Ovary (tissue), 9 donors: Measurements from ENCODE around the gene CKB. TPM values are rescaled to one million over a fixed set of nuclear protein-coding genes. Genes with fewer than 3 reads are reported as not detected.

Experiments
- DNase-seq, 5 donors: peaks; one replicate each; pipeline ENCODE4 v3.0.0-alpha.2; 2019 to 2020
- H3K27ac ChIP-seq, 2 donors: fragments of 200-600 bp; one replicate each; pipeline versions ENCODE4 v1.5.1 to v1.8.0; 2019 to 2022
- H3K27me3 ChIP-seq: fragments of 200-600 bp; one replicate; pipeline ENCODE4 v1.8.0; 2022
- H3K36me3 ChIP-seq: fragments of 200-600 bp; sonication (generic); one replicate; pipeline ENCODE4 v1.5.1; 2019
- H3K4me1 ChIP-seq: one replicate; pipeline ENCODE4 v1.8.1; 2013; ENCODE audit warnings: mild to moderate bottlenecking, moderate library complexity; ENCODE audit not compliant: insufficient read depth
- H3K4me3 ChIP-seq: fragments of 200-600 bp; sonication (generic); one replicate; pipeline ENCODE4 v1.5.1; 2017
- H3K9me3 ChIP-seq, 2 donors: fragments of 200-600 bp in 1 of 2; sonication (generic) in 1 of 2; one replicate each; pipeline versions ENCODE4 v1.5.1 to v1.8.1; 2013 to 2019; ENCODE audit warnings: mild to moderate bottlenecking in 1 of 2, moderate library complexity in 1 of 2
- EP300 ChIP-seq: sonication (generic); formaldehyde crosslinking; IDR thresholded peaks from one replicate; pipeline ENCODE4 v1.6.1; 2017; ENCODE audit warnings: antibody characterized with exemption
- POLR2A ChIP-seq: fragments of 450-650 bp; IDR thresholded peaks from one replicate; pipeline ENCODE4 v1.6.1; 2017; ENCODE audit warnings: antibody characterized with exemption, mild to moderate bottlenecking, moderate library complexity
- WGBS, 3 donors: extraction: QIAGEN DNeasy Blood & Tissue Kit in 1 of 3; methylation state at CpG; one replicate each; pipeline versions ENCODE4 v1.1.5 to v1.1.7; 2013 to 2017; 5-methylcytosine and 5-hydroxymethylcytosine counted together
- intact Hi-C, 4 donors: fragments of 100-400 bp; cut with DNase I; formaldehyde crosslinking; loops; one replicate each; pipeline versions ENCODE4 v1.11.0 to v1.15.1; 2022 to 2023
- polyA plus RNA-seq, 2 donors: library from polyadenylated mRNA; stranded (reverse); fragments of 200-250 nt in 1 of 2; fragments of 350-450 nt in 1 of 2; fragmentation: Illumina TruSeq in 1 of 2; extraction: RNeasy Lipid Tissue Mini Kit (QIAGEN cat#74804) in 1 of 2; gene quantifications; one replicate each; pipeline ENCODE4 v1.2.3, GENCODE V29; 2013 to 2014
- total RNA-seq, 7 donors: library from RNA; depleted of rRNA in 2 of 7; stranded (reverse); fragments of >200 nt in 2 of 7; fragmentation: NEBNext Ultra II Directional in 3 of 7; extraction: Animal tissue kit (Norgen Biotek cat#: 25700) in 3 of 7; gene quantifications; one replicate each; pipeline versions ENCODE4 v1.1.0 to v1.2.4, GENCODE V29; 2016 to 2023
- TF ChIP-seq, protein P1 (sequence below), 3 donors: fragments of 450-650 bp in 2 of 3; fragments of 200-600 bp in 1 of 3; IDR thresholded peaks; one replicate each; pipeline versions ENCODE4 v1.5.1 to v1.8.0; 2016 to 2022; ENCODE audit warnings: antibody characterized with exemption in 3 of 3, mild to moderate bottlenecking in 1 of 3
- donor health status: DM: no; HTN: no; CAD: no; lungs with moderate emphysema.
- donor health status: DM: no; HTN: no; CAD: no.
- donor health status: Bipolar disorder and iron deficiency.
- donor health status: DM: yes; HTN: yes; CAD: no.
- donor health status: DM: no; HTN: no; CAD: no.
- donor health status: DM: yes; HTN: yes; CAD: no.

CKB gene
- total and polyA plus RNA-seq, 9 donors = 47.5 to 284 (median 134) TPM

DNA sequence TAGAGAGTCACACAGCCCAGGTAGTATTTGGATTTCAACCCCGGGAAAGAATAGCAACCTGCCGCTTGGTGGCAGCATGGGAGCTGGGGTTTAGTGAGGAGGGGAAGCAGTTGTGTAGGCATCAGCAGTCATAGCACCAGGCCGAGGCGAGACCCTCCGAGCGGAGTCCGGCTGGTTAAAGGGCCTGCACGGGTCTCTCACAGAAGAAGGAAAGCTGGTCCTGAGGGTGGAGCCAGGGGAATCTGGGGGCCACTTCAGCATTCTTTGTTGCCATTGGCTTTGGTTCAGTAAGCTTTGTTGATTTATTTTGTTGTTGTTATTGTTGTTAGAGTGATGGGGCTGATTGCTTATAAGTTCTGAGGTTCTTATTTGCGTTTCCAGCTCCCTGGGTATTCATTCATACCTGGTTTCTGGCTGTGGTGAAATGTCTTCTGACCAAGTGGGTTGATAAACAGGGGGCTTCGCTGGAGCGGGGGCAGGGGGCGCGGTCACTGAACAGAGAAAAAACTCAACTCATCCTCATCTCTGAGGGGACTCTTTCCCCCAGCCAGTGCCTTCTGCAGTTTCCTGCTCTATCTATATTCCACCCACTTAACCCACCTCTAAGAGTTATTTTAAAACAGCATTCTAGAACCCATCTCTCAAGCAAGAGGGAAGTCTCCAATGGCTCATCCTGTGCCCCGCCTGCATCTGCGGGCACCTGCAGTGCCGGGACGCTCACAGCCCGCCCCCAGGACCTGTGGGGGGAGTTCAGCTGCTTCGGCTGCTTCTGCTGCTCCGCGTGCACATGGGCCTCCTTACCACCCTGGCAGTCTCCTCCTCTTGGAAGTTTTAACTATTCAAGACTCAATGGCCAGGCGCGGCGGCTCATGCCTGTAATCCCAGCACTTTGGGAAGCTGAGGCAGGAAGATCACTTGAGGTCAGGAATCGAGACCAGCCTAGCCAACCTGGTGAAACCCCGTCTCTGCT, 11.6 kb downstream of the CKB start:
- intact Hi-C loops = no loop called here
- 85 to 87% (median 87%) methylated on average over 26 of the region's 26 CpGs for WGBS, 3 donors
- no peak overlapping the region for H3K4me3 ChIP-seq
- H3K4me1 ChIP-seq = peaks cover 15% of the 10 kb centered on the region
- H3K27me3 ChIP-seq = no peaks in the 10 kb centered on the region
- H3K27ac ChIP-seq = no peak overlapping the region
- H3K9me3 ChIP-seq = no peaks in the 10 kb centered on the region
- peak in 2 of 5 donors; percentile 15 to 20 for DNase-seq
- H3K36me3 ChIP-seq = no peaks in the 10 kb centered on the region
- TF ChIP-seq POLR2A = no peak
- no peak for TF ChIP-seq EP300
- TF ChIP-seq, protein P1, sequence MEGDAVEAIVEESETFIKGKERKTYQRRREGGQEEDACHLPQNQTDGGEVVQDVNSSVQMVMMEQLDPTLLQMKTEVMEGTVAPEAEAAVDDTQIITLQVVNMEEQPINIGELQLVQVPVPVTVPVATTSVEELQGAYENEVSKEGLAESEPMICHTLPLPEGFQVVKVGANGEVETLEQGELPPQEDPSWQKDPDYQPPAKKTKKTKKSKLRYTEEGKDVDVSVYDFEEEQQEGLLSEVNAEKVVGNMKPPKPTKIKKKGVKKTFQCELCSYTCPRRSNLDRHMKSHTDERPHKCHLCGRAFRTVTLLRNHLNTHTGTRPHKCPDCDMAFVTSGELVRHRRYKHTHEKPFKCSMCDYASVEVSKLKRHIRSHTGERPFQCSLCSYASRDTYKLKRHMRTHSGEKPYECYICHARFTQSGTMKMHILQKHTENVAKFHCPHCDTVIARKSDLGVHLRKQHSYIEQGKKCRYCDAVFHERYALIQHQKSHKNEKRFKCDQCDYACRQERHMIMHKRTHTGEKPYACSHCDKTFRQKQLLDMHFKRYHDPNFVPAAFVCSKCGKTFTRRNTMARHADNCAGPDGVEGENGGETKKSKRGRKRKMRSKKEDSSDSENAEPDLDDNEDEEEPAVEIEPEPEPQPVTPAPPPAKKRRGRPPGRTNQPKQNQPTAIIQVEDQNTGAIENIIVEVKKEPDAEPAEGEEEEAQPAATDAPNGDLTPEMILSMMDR (IDR thresholded peaks at IDR 0.05) = no peak

DNA sequence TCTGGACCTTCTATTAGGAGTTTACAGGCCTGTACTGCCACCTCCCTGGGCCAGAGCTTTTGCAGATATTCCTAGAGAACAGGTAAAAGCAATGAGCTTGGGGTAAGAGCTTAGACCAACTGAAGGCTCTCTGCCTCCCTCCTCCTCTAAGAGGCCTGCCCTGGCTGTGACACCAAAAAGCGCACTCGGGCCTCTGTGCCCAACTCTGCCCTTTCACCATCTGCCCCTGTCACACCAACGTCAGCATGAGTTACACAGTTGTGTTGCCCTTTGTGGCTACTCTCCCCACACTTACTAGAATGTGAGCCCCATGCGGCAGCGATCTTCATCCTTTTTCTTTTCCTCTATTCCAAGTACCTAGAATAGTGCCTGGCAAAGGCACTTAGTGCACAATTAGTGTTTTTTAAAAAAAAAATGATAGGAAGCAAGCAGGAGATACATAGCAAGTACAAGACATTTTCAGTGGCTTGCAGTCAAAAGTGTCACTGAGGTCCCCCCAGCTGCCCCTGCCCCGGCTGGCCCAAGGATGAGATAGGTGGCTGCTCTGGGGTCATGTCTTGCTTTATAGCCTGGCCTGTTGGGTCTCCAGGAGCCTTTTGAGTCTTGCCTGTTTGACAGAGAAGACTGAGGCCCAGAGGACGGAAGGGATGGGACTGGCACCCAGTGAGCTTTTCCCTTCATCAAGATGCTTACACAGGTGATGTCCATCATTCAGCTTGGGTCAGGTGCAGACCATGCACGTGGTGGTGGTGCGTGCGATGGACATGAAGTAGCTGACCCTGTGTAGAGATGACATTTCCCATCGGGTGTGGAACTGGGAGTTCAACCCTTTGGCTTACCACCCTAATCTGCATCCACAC, 12.5 kb downstream of the CKB start:
- Histone ChIP-seq H3K4me1 (peaks cover 15% of the 10 kb centered on the region), H3K27ac (no peak overlapping the region), H3K9me3 (no peaks in the 10 kb centered on the region), H3K4me3 (no peak overlapping the region), H3K27me3 (no peaks in the 10 kb centered on the region), H3K36me3 (no peaks in the 10 kb centered on the region)
- TF ChIP-seq, protein P1 (IDR thresholded peaks at IDR 0.05) = no peak
- TF ChIP-seq EP300 (no peak), POLR2A (no peak)
- peak in 2 of 5 donors; percentile 14 to 17 for DNase-seq
- 82 to 90% (median 87%) methylated on average over 11 of the region's 11 CpGs for WGBS, 3 donors
- intact Hi-C loops = no loop called here

- TF ChIP-seq, protein P1 (IDR thresholded peaks at IDR 0.05) = no peak
- no peak for TF ChIP-seq POLR2A
- no peak for TF ChIP-seq EP300
- Histone ChIP-seq H3K36me3 (no peaks in the 10 kb centered on the region), H3K27me3 (no peaks in the 10 kb centered on the region), H3K27ac (no peak overlapping the region), H3K4me3 (no peak overlapping the region), H3K9me3 (no peaks in the 10 kb centered on the region), H3K4me1 (peaks cover 15% of the 10 kb centered on the region)
- WGBS, 3 donors = 61 to 76% (median 71%) methylated on average over 16 of the region's 16 CpGs
- peak in 1 of 5 donors; percentile 13 for DNase-seq
- intact Hi-C loops = no loop called here
Observed at GRCh38 chr14:103508521-103509329, 13.9 kb downstream of the CKB start.

GRCh38 chr14:103507751-103508150, 14.9 kb downstream of the CKB start:
- no peak for TF ChIP-seq POLR2A
- TF ChIP-seq, protein P1 (IDR thresholded peaks at IDR 0.05) = no peak
- no peaks in the 10 kb centered on the region for H3K27me3 ChIP-seq
- H3K36me3 ChIP-seq = no peaks in the 10 kb centered on the region
- peaks cover 9% of the 10 kb centered on the region for H3K4me1 ChIP-seq
- H3K27ac ChIP-seq = no peak overlapping the region
- H3K4me3 ChIP-seq = no peak overlapping the region
- DNase-seq = peak in 1 of 5 donors; percentile 5
- H3K9me3 ChIP-seq = no peaks in the 10 kb centered on the region
- intact Hi-C loops = no loop called here
- WGBS, 3 donors = 90 to 95% (median 91%) methylated on average over 3 of the region's 3 CpGs
